ENCODE data around the gene B3GNT4.

- TF ChIP-seq CTCF (CRISPR knock-in tag; IDR thresholded peaks at IDR 0.05): no peak
- no peak for TF ChIP-seq HOXD1 (CRISPR knock-in tag; IDR thresholded peaks at IDR 0.05)
- no peak for TF ChIP-seq GTF3A (CRISPR knock-in tag; conservative IDR thresholded peaks at IDR 0.05)
- no peak for TF ChIP-seq ZNF274 (CRISPR knock-in tag; IDR thresholded peaks at IDR 0.05)
- TF ChIP-seq TBL1XR1 (IDR thresholded peaks at IDR 0.05; ENCODE audit: borderline replicate concordance, low read length, partially characterized antibody): no peak
- no peak for TF ChIP-seq NFIB (CRISPR knock-in tag; IDR thresholded peaks at IDR 0.05; ENCODE audit: borderline replicate concordance)
- no peak for TF ChIP-seq REST (IDR thresholded peaks at IDR 0.05; ENCODE audit: borderline replicate concordance in 1 of 2, low read depth in 1 of 2, low read length in 2 of 2)
- TF ChIP-seq PPARG (CRISPR knock-in tag; conservative IDR thresholded peaks at IDR 0.05): no peak
- TF ChIP-seq ZFP1 (CRISPR knock-in tag; IDR thresholded peaks at IDR 0.05): no peak
- no peak for TF ChIP-seq ZNF569 (CRISPR knock-in tag; IDR thresholded peaks at IDR 0.05; ENCODE audit: borderline replicate concordance)
- TF ChIP-seq ATF3 (CRISPR knock-in tag; IDR thresholded peaks at IDR 0.05): no peak
These were observed 2.1 kb upstream of the B3GNT4 start for GRCh38 chr12:122201381-122201780.

Measured in HepG2 (cell line).